ENCODE data around the gene TMPRSS6.

TMPRSS6 gene

DNA sequence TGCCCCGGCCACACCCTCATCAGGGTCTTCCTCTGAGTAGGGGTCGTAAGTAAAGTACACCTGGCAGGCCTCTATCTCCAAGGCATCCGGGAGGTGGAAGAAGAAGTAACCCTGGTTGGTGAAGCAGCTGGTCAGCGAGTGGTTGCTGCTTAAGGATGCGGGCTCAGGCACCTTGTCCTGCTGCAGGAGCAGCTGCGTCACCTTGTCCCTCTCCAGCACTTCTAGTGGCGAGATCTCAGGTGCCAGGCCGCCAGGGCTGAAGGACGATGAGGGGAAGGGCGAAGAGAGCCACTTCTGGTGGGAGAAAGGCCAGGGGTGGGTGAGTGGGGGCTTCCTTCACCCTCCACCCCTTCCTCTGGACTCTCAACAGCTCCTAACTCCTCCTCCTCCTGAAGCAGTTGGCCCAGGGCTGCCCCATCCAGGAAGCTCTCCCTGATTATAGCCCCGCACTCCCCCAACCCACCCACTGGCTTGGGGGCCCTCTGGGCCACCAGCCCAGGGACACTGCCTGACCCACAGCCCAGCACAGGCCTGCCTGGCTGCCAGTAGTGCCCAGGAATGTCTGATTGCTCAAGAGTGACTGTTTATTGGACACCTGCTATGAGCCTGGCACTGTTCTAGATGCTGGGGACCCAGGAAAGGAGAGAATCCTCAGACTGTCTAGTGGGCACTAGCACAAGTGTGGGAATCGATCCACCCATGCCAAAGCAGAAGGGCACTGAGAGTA is 19.2 kb upstream of the TMPRSS6 start:
- DNase-seq, result no peak
- H3K4me1 ChIP-seq, result no peaks in the 10 kb centered on the region
- H3K27me3 ChIP-seq, result no peaks in the 10 kb centered on the region
- no peaks in the 10 kb centered on the region for H3K36me3 ChIP-seq
- TF ChIP-seq, protein P1, sequence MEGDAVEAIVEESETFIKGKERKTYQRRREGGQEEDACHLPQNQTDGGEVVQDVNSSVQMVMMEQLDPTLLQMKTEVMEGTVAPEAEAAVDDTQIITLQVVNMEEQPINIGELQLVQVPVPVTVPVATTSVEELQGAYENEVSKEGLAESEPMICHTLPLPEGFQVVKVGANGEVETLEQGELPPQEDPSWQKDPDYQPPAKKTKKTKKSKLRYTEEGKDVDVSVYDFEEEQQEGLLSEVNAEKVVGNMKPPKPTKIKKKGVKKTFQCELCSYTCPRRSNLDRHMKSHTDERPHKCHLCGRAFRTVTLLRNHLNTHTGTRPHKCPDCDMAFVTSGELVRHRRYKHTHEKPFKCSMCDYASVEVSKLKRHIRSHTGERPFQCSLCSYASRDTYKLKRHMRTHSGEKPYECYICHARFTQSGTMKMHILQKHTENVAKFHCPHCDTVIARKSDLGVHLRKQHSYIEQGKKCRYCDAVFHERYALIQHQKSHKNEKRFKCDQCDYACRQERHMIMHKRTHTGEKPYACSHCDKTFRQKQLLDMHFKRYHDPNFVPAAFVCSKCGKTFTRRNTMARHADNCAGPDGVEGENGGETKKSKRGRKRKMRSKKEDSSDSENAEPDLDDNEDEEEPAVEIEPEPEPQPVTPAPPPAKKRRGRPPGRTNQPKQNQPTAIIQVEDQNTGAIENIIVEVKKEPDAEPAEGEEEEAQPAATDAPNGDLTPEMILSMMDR (IDR thresholded peaks at IDR 0.05; ENCODE audit: low read depth, low read length), result no peak
- H3K4me3 ChIP-seq (ENCODE audit: low read depth, low read length), result no peak overlapping the region
- H3K9me3 ChIP-seq, result no peaks in the 10 kb centered on the region

DNA sequence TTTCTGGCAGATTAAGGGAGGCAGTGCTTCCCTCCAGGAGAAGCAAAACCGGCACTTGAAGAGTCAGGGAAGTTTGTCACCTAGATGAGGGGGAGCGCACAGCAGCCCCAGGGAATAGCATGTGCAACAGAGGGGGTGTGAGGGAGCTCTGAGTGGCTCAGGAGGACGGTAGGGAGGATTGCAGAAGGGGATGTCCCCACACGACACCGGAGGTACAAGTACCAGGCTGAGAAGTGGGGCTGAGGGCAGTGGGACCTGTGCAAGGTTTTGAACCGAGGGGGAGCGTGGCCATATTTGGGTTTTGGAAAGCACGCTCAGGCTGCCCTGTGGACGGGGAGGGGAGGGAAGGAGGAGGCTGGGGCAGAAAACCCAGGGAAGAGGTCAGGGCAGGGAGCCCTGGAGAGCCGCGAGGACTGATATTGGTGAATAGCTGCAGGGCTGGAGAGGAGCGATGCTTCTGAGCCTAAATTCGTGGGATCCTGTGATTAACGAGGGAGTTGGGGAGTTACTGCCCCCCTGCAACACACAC is 17.9 kb upstream of the TMPRSS6 start:
- TF ChIP-seq, protein P1 (IDR thresholded peaks at IDR 0.05; ENCODE audit: low read depth, low read length), result no peak
- Histone ChIP-seq H3K4me3 (ENCODE audit: low read depth, low read length) (no peak overlapping the region), H3K36me3 (no peaks in the 10 kb centered on the region), H3K9me3 (no peaks in the 10 kb centered on the region), H3K4me1 (no peaks in the 10 kb centered on the region), H3K27me3 (no peaks in the 10 kb centered on the region)
- DNase-seq, result no peak

DNA sequence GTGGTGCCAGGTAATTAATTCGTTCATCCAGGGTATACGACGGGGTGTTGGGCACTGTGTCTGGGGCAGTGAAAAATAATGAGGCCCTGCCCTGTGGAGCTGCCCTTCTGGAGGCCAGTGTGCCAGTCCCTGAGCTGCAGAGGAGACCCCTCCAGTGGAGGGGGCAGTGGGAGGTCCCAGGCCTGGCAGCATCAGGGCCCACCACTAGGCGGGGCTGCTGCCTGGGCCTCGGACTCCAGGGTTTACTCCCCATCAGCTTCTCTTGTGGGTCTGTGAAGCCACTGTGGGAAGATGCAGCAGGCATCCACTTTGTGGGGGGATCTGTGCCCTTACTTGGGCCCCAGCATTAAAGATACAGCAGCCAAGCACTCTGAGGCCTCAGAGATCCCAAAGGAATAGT is 17.4 kb upstream of the TMPRSS6 start:
- DNase-seq, result peak; percentile 33
- TF ChIP-seq, protein P1 (IDR thresholded peaks at IDR 0.05; ENCODE audit: low read depth, low read length), result peak; percentile 63
- Histone ChIP-seq H3K4me1 (no peaks in the 10 kb centered on the region), H3K4me3 (ENCODE audit: low read depth, low read length) (no peak overlapping the region), H3K36me3 (no peaks in the 10 kb centered on the region), H3K9me3 (no peaks in the 10 kb centered on the region), H3K27me3 (no peaks in the 10 kb centered on the region)

DNA sequence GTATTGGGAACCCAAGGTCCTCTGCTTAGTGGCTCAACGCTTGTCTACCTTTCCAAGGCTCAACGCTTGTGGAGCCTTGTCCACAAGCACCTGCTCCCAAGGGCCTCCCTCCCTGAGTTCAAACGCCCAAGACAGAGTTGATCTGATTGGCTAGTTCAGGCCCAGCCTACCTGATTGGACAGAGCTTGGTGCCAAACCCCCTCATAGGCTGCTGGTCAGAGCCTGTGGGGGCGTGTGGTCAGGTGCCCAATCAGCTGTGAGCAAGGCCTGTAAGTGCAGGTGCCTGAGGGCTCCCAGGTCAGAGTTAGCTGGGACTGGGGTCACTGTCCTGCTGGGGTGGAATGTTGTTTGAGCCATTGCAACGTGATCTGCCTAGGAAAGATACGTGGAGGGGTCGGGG is 16.9 kb upstream of the TMPRSS6 start:
- Histone ChIP-seq H3K4me1 (no peaks in the 10 kb centered on the region), H3K36me3 (no peaks in the 10 kb centered on the region), H3K9me3 (no peaks in the 10 kb centered on the region), H3K4me3 (ENCODE audit: low read depth, low read length) (no peak overlapping the region), H3K27me3 (no peaks in the 10 kb centered on the region)
- peak; percentile 36 for DNase-seq
- TF ChIP-seq, protein P1 (IDR thresholded peaks at IDR 0.05; ENCODE audit: low read depth, low read length), result no peak

DNA sequence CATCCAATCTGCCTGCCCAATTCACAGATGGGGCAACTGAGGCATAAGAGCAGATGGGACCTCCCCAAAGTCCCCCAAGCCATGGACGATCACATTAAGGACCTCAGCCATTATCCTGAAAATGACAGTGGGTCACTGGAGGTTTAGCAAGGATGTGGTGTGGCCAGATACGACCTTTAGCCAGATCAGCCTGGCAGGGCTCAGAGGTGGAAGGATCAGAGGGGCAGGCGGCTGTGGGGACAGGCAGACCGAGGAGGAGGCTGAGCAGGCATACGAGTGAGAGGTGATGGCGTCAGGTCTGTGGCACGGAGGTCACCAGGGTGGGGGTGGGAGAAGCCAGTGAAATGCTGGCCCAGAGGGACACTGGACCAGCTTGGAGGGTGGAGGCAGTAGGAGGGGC is 14.1 kb upstream of the TMPRSS6 start:
- DNase-seq, result no peak
- H3K4me1 ChIP-seq, result no peaks in the 10 kb centered on the region
- no peak overlapping the region for H3K4me3 ChIP-seq (ENCODE audit: low read depth, low read length)
- no peaks in the 10 kb centered on the region for H3K27me3 ChIP-seq
- H3K36me3 ChIP-seq, result no peaks in the 10 kb centered on the region
- TF ChIP-seq, protein P1 (IDR thresholded peaks at IDR 0.05; ENCODE audit: low read depth, low read length), result no peak
- no peaks in the 10 kb centered on the region for H3K9me3 ChIP-seq

DNA sequence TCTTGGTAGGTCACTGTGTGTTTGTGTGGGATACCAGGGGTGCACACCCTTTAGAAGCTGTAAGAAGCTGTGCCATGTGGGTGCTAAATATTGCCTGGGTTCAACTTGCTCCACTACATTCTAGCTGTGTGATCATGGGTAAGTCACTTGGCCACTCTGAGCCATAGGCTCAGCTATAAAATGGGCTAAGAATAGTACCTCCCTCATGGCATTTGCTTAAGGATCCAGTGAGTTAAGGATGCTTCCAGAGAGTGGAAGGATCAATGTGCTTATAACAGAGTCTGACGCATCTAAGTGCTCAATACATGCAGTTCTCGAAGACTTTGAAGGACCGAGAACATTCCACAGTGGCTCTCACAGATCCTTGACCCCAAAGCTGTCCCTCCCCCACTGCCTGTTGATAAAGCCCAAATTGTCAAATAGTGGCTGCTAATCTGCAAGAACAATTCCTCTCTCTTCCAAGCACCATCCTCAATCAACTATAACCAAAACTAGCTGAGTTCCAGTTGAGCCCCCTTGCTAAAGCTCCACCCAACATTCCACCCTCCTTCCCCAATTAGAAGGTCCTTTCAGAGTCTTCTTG is 13.2 kb upstream of the TMPRSS6 start:
- Histone ChIP-seq H3K4me3 (ENCODE audit: low read depth, low read length) (no peak overlapping the region), H3K9me3 (no peaks in the 10 kb centered on the region), H3K27me3 (no peaks in the 10 kb centered on the region), H3K36me3 (no peaks in the 10 kb centered on the region), H3K4me1 (no peaks in the 10 kb centered on the region)
- no peak for DNase-seq
- TF ChIP-seq, protein P1 (IDR thresholded peaks at IDR 0.05; ENCODE audit: low read depth, low read length), result no peak

Measured in BE2C (cell line).